ENCODE results near the gene MDN1. TPM values are rescaled to one million over a fixed set of nuclear protein-coding genes. Genes with fewer than 3 reads are reported as not detected.

MDN1 gene
- total RNA-seq, 1 experiment from 2014 or later: 20.5 TPM

- ChIA-PET POLR2A (ENCODE audit: unreplicated experiment) (no interaction called here), CTCF (no interaction called here)
- DNase-seq (no peak), ATAC-seq (no peak)
- intact Hi-C loops (cut with micrococcal nuclease): no loop called here
- Histone ChIP-seq H3K27ac (ENCODE audit: low read length) (no peak overlapping the region), H3K27me3 (ENCODE audit: low read length) (no peaks in the 10 kb centered on the region), H3F3A (ENCODE audit: low read length, unreplicated experiment) (no peaks in the 10 kb centered on the region), H3K4me1 (ENCODE audit: insufficient read depth, low read length) (no peaks in the 10 kb centered on the region), H2AFZ (ENCODE audit: low read length) (no peak overlapping the region), H3K36me3 (ENCODE audit: low read depth, low read length) (no peaks in the 10 kb centered on the region), H3K4me2 (ENCODE audit: low read length) (no peak overlapping the region), H3K9me3 (ENCODE audit: low read length) (no peaks in the 10 kb centered on the region), H3K9me2 (replicated peaks; ENCODE audit: low read length) (no peaks in the 10 kb centered on the region), H4K20me1 (ENCODE audit: low read length) (no peaks in the 10 kb centered on the region), H3K4me3 (ENCODE audit: low read length) (no peak overlapping the region), H3K79me2 (ENCODE audit: low read length) (no peaks in the 10 kb centered on the region), H3K9ac (ENCODE audit: low read length) (no peak overlapping the region)
- TF ChIP-seq EZH2phosphoT487 (IDR thresholded peaks at IDR 0.05; ENCODE audit: borderline replicate concordance, low read length) (no peak), EZH2 (IDR thresholded peaks at IDR 0.05; ENCODE audit: low read length, unreplicated experiment) (no peak), CTCF (conservative IDR thresholded peaks at IDR 0.05; ENCODE audit: low read depth, low read length) (no peak)
- no TSS peak for BruUV-seq (replicated peaks)
Measured at GRCh38 chr6:89612121-89612520, 207.5 kb downstream of the MDN1 start.

GRCh38 chr6:89611666-89612065, 207.9 kb downstream of the MDN1 start:
- Histone ChIP-seq H3K9ac (ENCODE audit: low read length) (no peak overlapping the region), H3K79me2 (ENCODE audit: low read length) (no peaks in the 10 kb centered on the region), H3K27me3 (ENCODE audit: low read length) (no peaks in the 10 kb centered on the region), H3F3A (ENCODE audit: low read length, unreplicated experiment) (no peaks in the 10 kb centered on the region), H3K4me1 (ENCODE audit: insufficient read depth, low read length) (no peaks in the 10 kb centered on the region), H3K4me2 (ENCODE audit: low read length) (no peak overlapping the region), H3K27ac (ENCODE audit: low read length) (no peak overlapping the region), H4K20me1 (ENCODE audit: low read length) (no peaks in the 10 kb centered on the region), H3K9me3 (ENCODE audit: low read length) (no peaks in the 10 kb centered on the region), H3K9me2 (replicated peaks; ENCODE audit: low read length) (no peaks in the 10 kb centered on the region), H2AFZ (ENCODE audit: low read length) (no peak overlapping the region), H3K36me3 (ENCODE audit: low read depth, low read length) (no peaks in the 10 kb centered on the region), H3K4me3 (ENCODE audit: low read length) (no peak overlapping the region)
- TF ChIP-seq CTCF (conservative IDR thresholded peaks at IDR 0.05; ENCODE audit: low read depth, low read length): no peak
- no peak for TF ChIP-seq EZH2 (IDR thresholded peaks at IDR 0.05; ENCODE audit: low read length, unreplicated experiment)
- no peak for TF ChIP-seq EZH2phosphoT487 (IDR thresholded peaks at IDR 0.05; ENCODE audit: borderline replicate concordance, low read length)
- ATAC-seq (no peak), DNase-seq (no peak)
- ChIA-PET CTCF (no interaction called here), POLR2A (ENCODE audit: unreplicated experiment) (no interaction called here)
- intact Hi-C loops (cut with micrococcal nuclease): no loop called here
- BruUV-seq (replicated peaks): no TSS peak

- H3K9me3 ChIP-seq (ENCODE audit: low read length): no peaks in the 10 kb centered on the region
- CTCF ChIA-PET: no interaction called here
- H3K36me3 ChIP-seq (ENCODE audit: low read depth, low read length): no peaks in the 10 kb centered on the region
- TF ChIP-seq EZH2 (IDR thresholded peaks at IDR 0.05; ENCODE audit: low read length, unreplicated experiment) (no peak), EZH2phosphoT487 (IDR thresholded peaks at IDR 0.05; ENCODE audit: borderline replicate concordance, low read length) (no peak), CTCF (conservative IDR thresholded peaks at IDR 0.05; ENCODE audit: low read depth, low read length) (peak; percentile 86)
- peak; percentile 66 for ATAC-seq
- H3F3A ChIP-seq (ENCODE audit: low read length, unreplicated experiment): no peaks in the 10 kb centered on the region
- no peaks in the 10 kb centered on the region for H4K20me1 ChIP-seq (ENCODE audit: low read length)
- no peak overlapping the region for H3K4me3 ChIP-seq (ENCODE audit: low read length)
- no peak overlapping the region for H3K27ac ChIP-seq (ENCODE audit: low read length)
- intact Hi-C loops (cut with micrococcal nuclease): loop anchor here (1.0 kb wide), 1 partner anchor 177 kb away; the partner anchor contains the start of gene ANKRD6
- no TSS peak for BruUV-seq (replicated peaks)
- no peaks in the 10 kb centered on the region for H3K9me2 ChIP-seq (replicated peaks; ENCODE audit: low read length)
- H2AFZ ChIP-seq (ENCODE audit: low read length): no peak overlapping the region
- POLR2A ChIA-PET (ENCODE audit: unreplicated experiment): no interaction called here
- H3K4me1 ChIP-seq (ENCODE audit: insufficient read depth, low read length): no peaks in the 10 kb centered on the region
- H3K9ac ChIP-seq (ENCODE audit: low read length): no peak overlapping the region
- no peaks in the 10 kb centered on the region for H3K79me2 ChIP-seq (ENCODE audit: low read length)
- no peaks in the 10 kb centered on the region for H3K27me3 ChIP-seq (ENCODE audit: low read length)
- H3K4me2 ChIP-seq (ENCODE audit: low read length): no peak overlapping the region
- peak; percentile 59 for DNase-seq
Measured at GRCh38 chr6:89610149-89610642, 209.4 kb downstream of the MDN1 start.
